Activated T-cell treated with anti-CD3 and anti-CD28 coated beads for 4 hours (primary cell): ENCODE data around the gene PDZD2.
"Not testable (repeated sequence)": the region's sequence is repeated elsewhere in the genome, so short reads cannot be mapped to it uniquely, and the experiment has no call there.

Experiments used
- DNase-seq: peaks from one replicate; pipeline ENCODE4 v3.0.0-alpha.2; 2020

The PDZD2 gene

GRCh38 chr5:31939151-31939550 is 300.2 kb downstream of the PDZD2 start:
- no peak for DNase-seq

GRCh38 chr5:31941151-31941755 is 302.3 kb downstream of the PDZD2 start:
- no peak for DNase-seq

- no peak for DNase-seq
Observed at GRCh38 chr5:31942546-31942945, 303.6 kb downstream of the PDZD2 start.

- DNase-seq = no peak
Observed at GRCh38 chr5:31944684-31945445, 305.9 kb downstream of the PDZD2 start.

DNA sequence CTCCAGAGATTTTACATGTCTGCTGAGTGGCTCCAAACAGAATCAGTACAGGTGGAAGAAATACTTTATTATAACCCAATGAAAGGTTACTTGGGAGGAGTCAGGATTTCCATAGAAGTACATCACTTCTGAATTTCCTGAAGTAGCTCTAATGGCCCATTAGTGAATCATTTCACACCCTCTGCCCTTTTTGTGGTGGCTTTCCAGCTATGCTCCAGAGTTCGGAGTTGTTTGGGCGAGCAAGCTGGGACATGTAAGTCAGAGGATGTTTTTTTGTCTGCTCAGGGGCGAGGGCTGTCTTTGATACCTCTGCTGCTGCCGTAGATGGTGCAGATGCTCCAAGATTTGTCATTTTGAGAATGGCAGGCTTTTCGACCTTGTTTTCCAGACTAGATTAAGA is 309.1 kb downstream of the PDZD2 start:
- DNase-seq = no peak

DNA sequence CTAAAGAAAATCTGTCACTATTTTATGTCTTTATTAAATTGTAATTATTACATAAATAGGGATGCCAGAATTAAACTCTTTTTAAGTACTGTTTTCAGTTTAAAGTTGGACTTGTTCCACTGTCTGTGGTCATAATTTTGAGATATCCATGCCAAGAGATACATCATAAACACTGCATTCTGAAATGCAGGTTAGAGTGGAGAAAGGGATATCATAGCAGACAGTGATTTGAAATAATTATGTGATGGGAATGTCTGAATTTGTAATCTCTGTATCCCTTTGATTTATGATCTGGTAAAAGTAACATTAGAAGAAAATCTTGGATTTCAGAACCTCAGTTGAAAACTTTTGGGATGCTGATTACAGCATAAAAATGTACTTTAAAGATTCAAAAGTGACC is 313.1 kb downstream of the PDZD2 start:
- no peak for DNase-seq

DNA sequence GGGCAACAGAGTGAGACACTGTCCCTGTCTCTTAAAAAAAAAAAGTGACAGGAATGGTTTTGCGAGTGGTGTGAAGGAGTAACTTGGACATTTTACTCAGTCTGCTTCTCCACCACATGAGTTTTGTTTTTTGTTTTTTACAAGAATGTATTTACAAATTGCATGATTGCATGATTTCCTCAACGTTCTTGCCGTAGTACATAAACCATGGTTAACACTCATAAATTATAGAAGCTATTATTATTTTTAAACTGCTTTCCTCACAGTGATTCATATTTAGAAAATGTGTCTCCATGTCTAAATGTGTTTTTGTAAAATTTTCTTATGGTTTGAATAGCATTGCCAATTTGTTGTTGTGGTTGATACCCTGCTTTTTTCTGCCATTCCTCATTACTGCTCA is 315.2 kb downstream of the PDZD2 start:
- no peak for DNase-seq

DNA sequence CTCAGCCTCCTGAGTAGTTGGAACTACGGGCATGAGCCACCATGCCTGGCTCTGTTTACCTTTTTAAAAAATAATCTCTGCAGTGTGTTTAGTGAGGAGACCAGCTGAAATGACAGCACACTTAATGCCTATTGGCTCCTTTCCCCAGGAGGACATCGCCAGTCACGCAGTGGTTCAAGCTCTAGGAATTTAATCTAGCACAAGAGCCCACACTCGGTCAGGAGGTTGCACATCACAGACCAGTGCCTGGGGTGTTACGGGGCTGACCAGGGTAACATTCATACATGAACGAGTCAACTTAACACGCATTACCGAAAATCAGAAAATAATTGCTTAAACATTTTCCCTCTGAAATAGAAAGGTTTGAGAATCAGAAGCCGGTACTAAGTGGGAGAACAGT is 318.2 kb downstream of the PDZD2 start:
- no peak for DNase-seq

- DNase-seq = no peak
Observed at GRCh38 chr5:31962351-31962751, 323.4 kb downstream of the PDZD2 start.

DNA sequence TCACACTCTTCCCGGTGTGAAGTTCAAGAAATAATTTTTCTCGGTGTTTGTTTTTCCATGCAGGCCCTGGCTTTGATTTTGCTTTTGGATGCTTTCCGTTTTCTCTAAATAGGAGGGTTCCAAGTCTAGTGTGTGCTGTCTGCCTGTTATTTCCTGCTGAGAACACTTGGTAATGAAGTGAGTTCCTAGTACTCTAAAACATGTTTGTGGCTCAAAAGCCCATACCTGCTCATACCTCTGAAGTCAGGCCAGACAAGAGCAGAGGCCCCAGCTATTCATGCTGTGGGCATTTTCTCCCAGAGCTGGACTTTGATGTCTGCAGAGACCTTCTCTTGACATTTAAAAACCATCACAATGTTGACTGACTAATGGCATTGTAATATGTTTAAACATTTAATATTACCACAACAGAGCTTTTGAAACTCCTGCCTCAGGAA is 324.0 kb downstream of the PDZD2 start:
- DNase-seq = no peak

DNA sequence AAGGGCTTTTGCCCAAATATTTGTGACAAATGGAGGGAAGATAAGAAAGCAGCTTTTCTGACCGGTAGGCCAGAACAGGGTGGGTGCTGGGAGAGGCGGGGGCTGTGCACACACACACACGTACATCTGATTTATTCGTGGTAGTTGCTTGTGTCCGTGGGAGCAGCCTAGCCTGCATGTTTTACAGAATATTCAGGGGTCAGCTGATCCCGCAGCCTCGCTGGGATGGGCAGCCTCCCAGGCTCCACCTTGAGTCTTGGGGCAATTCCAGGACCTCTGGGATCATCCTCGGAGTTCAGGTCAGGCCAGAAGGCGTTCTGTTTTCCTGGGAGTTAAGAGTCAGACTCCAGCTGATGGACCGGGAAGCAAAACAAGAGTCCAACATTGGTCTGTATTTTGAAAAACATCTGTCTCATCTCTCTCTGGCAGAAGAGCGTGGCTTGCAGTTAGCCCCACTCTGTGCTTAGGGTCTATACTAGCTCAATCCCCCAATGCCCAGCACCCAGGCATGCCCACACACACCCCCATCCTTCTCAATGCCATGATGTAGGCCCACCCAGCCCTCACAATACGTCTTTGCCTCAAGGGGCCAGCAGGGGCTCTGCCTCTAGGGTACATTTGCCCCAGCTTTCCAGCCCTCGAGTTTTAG is 324.6 kb downstream of the PDZD2 start:
- no peak for DNase-seq

DNA sequence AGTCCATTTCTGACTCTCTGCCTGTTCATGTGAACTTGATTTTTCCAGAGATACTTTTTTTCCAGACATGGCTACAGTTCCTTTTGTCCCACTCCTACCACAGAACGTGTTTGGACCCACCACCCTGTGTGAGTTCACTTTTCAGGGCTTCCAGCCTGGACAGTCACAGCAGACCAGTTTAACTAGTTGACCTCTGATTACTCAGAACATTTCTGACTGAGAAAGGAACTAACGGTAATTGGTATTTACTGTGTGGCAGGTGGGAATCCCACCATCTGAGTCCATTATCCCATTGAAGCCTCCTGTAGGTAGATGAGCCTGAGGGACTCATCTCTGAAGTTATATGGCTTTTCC is 325.1 kb downstream of the PDZD2 start:
- no peak for DNase-seq

DNA sequence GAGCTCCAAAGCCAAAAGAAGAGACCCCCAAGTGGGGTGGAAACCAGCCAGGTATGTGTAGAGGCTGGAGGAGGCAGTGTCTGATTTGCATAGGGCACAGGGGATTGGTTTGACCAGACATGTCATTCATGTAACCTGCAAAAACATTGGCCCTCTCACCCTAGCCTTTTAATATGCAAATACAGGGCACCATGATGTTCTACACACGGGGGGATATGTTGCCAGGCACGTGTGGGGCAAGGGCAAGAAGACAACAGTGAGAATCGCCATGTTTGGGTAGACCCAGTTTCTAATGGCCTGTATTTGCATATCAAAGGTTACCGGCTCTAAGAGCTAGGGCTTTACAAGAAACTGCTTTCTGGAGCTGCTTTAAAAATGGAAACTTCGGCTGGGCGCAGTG is 326.3 kb downstream of the PDZD2 start:
- DNase-seq = no peak

DNA sequence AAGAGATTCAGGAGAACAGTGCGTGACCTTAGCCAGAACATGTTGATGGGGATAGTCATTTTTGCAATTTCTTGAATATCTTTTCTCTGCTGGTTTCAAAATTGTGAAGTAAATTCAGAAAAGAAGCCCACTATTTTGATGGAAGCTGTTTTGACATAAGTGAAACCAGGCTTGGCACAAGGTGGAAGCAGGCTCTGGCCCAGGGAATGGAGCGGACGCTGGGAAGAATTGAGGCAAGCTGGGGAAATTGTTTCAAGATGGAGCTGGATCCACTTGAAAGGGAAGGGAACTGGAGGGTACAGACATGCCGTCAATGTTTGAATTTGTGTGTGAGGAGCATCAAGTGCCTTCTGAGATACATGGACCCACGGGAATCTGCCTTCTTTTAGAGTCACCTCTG is 328.0 kb downstream of the PDZD2 start:
- DNase-seq = no peak

GRCh38 chr5:31967461-31967860 is 328.5 kb downstream of the PDZD2 start:
- no peak for DNase-seq

GRCh38 chr5:31972558-31972957 is 333.6 kb downstream of the PDZD2 start:
- no peak for DNase-seq

GRCh38 chr5:31975189-31975612 is 336.3 kb downstream of the PDZD2 start:
- DNase-seq = not testable (repeated sequence)

- no peak for DNase-seq
Observed at GRCh38 chr5:31976169-31976568, 337.2 kb downstream of the PDZD2 start.

DNA sequence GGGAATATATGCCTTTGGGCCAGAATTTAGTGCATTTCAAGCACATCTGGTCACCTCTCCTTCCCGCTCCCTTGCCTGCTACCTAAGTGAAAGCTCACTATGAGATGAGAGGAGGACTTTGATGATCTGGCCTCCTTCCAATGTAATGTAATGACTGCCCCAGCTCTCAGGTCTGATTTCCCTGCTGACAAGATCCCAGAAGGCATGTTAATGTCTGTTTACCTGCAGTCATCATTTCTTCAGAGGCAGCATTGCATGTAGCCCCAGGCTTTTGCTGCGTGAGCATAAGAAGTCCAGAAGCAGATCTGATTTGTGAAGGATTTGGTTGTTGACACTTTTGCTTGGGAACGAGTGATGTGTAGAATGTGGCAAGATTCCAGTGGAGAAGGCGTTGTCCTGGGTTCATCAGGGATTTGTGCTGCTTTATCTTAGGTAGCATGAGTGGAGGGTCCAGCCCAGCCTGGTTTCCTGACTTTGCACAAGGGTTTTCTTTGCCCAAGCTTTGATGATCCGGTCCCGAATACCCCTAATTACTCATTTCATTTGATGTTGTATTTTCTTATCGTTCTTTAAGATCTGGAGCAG is 342.5 kb downstream of the PDZD2 start:
- DNase-seq = no peak

GRCh38 chr5:31982027-31982426 is 343.1 kb downstream of the PDZD2 start:
- no peak for DNase-seq

DNA sequence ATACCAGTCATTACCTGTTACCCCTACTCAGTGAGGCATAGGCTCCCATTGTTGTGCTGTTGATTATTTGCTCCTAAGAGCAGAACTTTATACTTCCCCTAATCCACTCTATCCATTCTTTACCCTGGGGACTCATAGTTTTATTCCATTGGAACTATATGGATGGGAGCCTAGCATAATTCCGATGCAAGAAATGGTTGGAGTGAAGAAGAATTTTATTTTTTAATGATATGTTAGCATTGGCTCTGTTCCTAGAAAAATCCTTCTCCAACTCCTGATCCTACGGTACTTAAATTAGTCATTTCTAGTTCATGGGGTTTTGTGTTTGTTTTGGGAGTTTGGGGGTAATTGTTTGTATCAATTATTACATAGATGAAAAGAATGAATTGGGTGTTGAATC is 343.7 kb downstream of the PDZD2 start:
- no peak for DNase-seq

- no peak for DNase-seq
Observed at GRCh38 chr5:31983851-31984250, 344.9 kb downstream of the PDZD2 start.

DNA sequence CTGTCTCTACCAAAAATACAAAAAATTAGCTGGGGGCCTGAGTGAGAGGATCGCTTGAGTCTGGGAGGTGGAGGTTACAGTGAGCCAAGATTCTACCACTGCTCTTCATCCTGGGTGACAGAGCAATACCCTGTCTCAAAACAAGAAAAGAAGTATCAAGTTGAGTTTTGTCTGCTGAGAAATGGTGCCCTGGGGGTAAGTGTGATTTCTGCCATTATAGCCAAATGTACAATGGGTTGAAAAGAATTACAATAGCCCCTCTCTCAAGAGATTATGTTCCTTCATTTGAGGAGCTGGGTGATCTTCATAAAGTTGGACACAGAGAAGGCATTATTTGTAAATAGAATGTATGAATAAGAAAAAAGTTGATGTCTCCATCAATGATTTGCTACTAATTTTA is 345.8 kb downstream of the PDZD2 start:
- no peak for DNase-seq

DNA sequence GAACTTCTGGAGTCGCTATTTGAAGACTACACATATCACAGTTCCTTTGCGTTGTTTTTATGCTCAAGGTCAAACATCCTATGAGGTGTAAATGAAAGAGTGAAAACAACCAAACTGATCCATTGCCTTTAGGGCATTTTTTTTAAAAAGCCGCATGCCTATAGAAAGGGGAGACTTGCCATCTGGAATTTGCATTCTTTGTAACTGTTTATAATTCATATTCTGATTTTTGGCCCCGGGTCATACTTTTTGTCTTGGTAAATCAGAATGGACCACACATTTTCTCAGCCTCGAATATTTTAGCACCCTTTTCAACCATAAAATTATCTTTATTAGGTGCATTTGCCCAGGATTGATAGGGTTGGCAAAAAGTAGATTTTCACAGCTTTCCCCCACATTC is 347.2 kb downstream of the PDZD2 start:
- DNase-seq = no peak
